GM12872 (cell line): ENCODE results near the gene ZC4H2.

Experiments used
- CTCF ChIP-seq: IDR thresholded peaks from 3 replicates; pipeline ENCODE4 v1.5.1; 2011; ENCODE audit warnings: low read depth, mild to moderate bottlenecking, low read length, moderate library complexity; ENCODE audit not compliant: insufficient read depth

Gene ZC4H2

GRCh38 chrX:64867217-64867616, 109.0 kb downstream of the ZC4H2 start:
- no peak for TF ChIP-seq CTCF
